SK-N-SH (cell line): Measurements from ENCODE around the gene GAGE10. TPM values are rescaled to one million over a fixed set of nuclear protein-coding genes. Genes with fewer than 3 reads are reported as not detected.
A peak's percentile ranks its signal among the peaks of the same experiment; 100 is the strongest.

Source experiments
- CTCF ChIA-PET: fragments of 300-600, 350-600 bp; formaldehyde crosslinking; extraction: SDS; loops from one replicate; lab custom pipeline; 2021; lab: Yijun Ruan, JAX
- POLR2A ChIA-PET: fragments of 350-600 bp; sonication (Branson Sonifier 250); formaldehyde crosslinking; extraction: SDS; loops from one replicate; lab custom pipeline; 2020; ENCODE audit warnings: antibody characterized with exemption, inconsistent platforms; lab: Yijun Ruan, JAX
- DNase-seq: peaks from one replicate; pipeline ENCODE4 v3.0.0; 2012
- H2AFZ ChIP-seq: fragments of 200-600 bp; sonication (generic); 2 replicates; pipeline ENCODE4 v1.8.1; 2016; ENCODE audit warnings: antibody characterized with exemption, mild to moderate bottlenecking, low read depth
- H3F3A ChIP-seq: fragments of 200-600 bp; sonication (generic); replicated peaks from 2 replicates; pipeline ENCODE3; 2016; ENCODE audit warnings: antibody characterized with exemption, mild to moderate bottlenecking; ENCODE audit not compliant: insufficient read depth
- H3K27ac ChIP-seq, 2 experiments: fragments of 200-500 bp in 1 of 2; fragments of 200-600 bp in 1 of 2; sonication (Bioruptor generic) in 1 of 2; sonication (generic), shearing (Covaris generic) in 1 of 2; 2 replicates each; pipeline versions ENCODE4 v1.5.1 to v1.6.1; 2014 to 2016; ENCODE audit warnings: low read depth in 2 of 2, inconsistent platforms in 1 of 2, low read length in 1 of 2, mild to moderate bottlenecking in 1 of 2, mixed read lengths in 1 of 2
- H3K27me3 ChIP-seq: fragments of 200-600 bp; sonication (generic), shearing (Covaris generic); 2 replicates; pipeline ENCODE4 v1.6.1; 2016; ENCODE audit warnings: mixed run types; ENCODE audit not compliant: insufficient read depth
- H3K36me3 ChIP-seq, 2 experiments: fragments of 200-500 bp in 1 of 2; fragments of 200-600 bp in 1 of 2; sonication (Bioruptor generic) in 1 of 2; sonication (generic) in 1 of 2; replicated peaks in 1 of 2; 2 replicates each; pipeline versions ENCODE3 to v1.5.1; 2014 to 2016; ENCODE audit warnings: low read length in 1 of 2, mild to moderate bottlenecking in 1 of 2; ENCODE audit not compliant: insufficient read depth in 2 of 2, control insufficient read depth in 1 of 2
- H3K4me1 ChIP-seq, 2 experiments: fragments of 200-500 bp in 1 of 2; fragments of 200-600 bp in 1 of 2; sonication (Bioruptor generic) in 1 of 2; sonication (generic), shearing (Covaris generic) in 1 of 2; 2 replicates each; pipeline versions ENCODE4 v1.5.1 to v1.6.1; 2014 to 2016; ENCODE audit warnings: low read depth in 1 of 2, low read length in 1 of 2, mixed run types in 1 of 2; ENCODE audit not compliant: insufficient read depth in 2 of 2, control insufficient read depth in 1 of 2
- H3K4me2 ChIP-seq: fragments of 200-600 bp; sonication (generic), shearing (Covaris generic); 2 replicates; pipeline ENCODE4 v1.6.1; 2017; ENCODE audit warnings: mixed run types
- H3K4me3 ChIP-seq, 2 experiments: fragments of 200-500 bp in 1 of 2; fragments of 200-600 bp in 1 of 2; sonication (Bioruptor generic) in 1 of 2; sonication (generic), shearing (Covaris generic) in 1 of 2; 2 replicates each; pipeline versions ENCODE4 v1.5.1 to v1.8.1; 2014 to 2016; ENCODE audit warnings: low read depth in 2 of 2, inconsistent platforms in 1 of 2, low read length in 1 of 2, mild to moderate bottlenecking in 1 of 2, mixed read lengths in 1 of 2, moderate library complexity in 1 of 2
- H3K79me2 ChIP-seq: fragments of 200-600 bp; sonication (generic); 2 replicates; pipeline ENCODE4 v1.8.1; 2017; ENCODE audit warnings: mild to moderate bottlenecking; ENCODE audit not compliant: insufficient read depth
- H3K9ac ChIP-seq: fragments of 200-600 bp; sonication (generic); 2 replicates; pipeline ENCODE4 v1.6.1; 2017; ENCODE audit warnings: mixed run types
- H3K9me2 ChIP-seq: fragments of 200-600 bp; sonication (generic); 2 replicates; pipeline ENCODE4 v1.6.1; 2017; ENCODE audit warnings: mixed run types
- H3K9me3 ChIP-seq: fragments of 200-600 bp; sonication (generic); 2 replicates; pipeline ENCODE4 v1.6.1; 2017; ENCODE audit warnings: mixed run types, mild to moderate bottlenecking, moderate library complexity
- H4K20me1 ChIP-seq: fragments of 200-600 bp; sonication (generic); 2 replicates; pipeline ENCODE4 v1.6.1; 2017; ENCODE audit warnings: mild to moderate bottlenecking, mixed run types; ENCODE audit not compliant: insufficient read depth
- CHD2 ChIP-seq: fragments of 150-350 bp; IDR thresholded peaks from 2 replicates; pipeline ENCODE4 v1.6.1; 2018; ENCODE audit warnings: low read length; ENCODE audit not compliant: partially characterized antibody
- ELF1 ChIP-seq: IDR thresholded peaks from 2 replicates; pipeline ENCODE4 v1.4.0; 2012
- EP300 ChIP-seq, 2 experiments: IDR thresholded peaks; 2 replicates each; pipeline versions ENCODE4 v1.4.0 to v1.6.1; 2012; ENCODE audit warnings: borderline replicate concordance in 1 of 2, low read depth in 1 of 2, low read length in 1 of 2
- EZH2phosphoT487 ChIP-seq: fragments of 200-600 bp; sonication (generic); IDR thresholded peaks from 2 replicates; pipeline ENCODE4 v1.6.1; 2017; ENCODE audit warnings: low read depth, mixed run types, mild to moderate bottlenecking, antibody characterized with exemption, moderate library complexity, borderline replicate concordance
- FOXM1 ChIP-seq: IDR thresholded peaks from 2 replicates; pipeline ENCODE4 v1.4.0; 2012; ENCODE audit warnings: low read depth, mild to moderate bottlenecking
- GATA2 ChIP-seq: sonication (generic); formaldehyde crosslinking; IDR thresholded peaks from 2 replicates; pipeline ENCODE4 v1.5.0; 2020; ENCODE audit warnings: mild to moderate bottlenecking, missing genetic modification reagents
- NRF1 ChIP-seq: IDR thresholded peaks from 2 replicates; pipeline ENCODE4 v1.6.1; 2012; ENCODE audit warnings: low read depth, mild to moderate bottlenecking, low read length
- RAD21 ChIP-seq: IDR thresholded peaks from 2 replicates; pipeline ENCODE4 v1.6.1; 2012; ENCODE audit warnings: mild to moderate bottlenecking, low read length
- RXRA ChIP-seq: IDR thresholded peaks from 2 replicates; pipeline ENCODE4 v1.4.0; 2012; ENCODE audit warnings: low read depth, mild to moderate bottlenecking, borderline replicate concordance
- TCF12 ChIP-seq: IDR thresholded peaks from 2 replicates; pipeline ENCODE4 v1.4.0; 2012
- TEAD4 ChIP-seq: IDR thresholded peaks from 2 replicates; pipeline ENCODE4 v1.4.0; 2012; ENCODE audit warnings: mild to moderate bottlenecking, borderline replicate concordance; ENCODE audit not compliant: insufficient read depth
- ZBTB33 ChIP-seq: IDR thresholded peaks from 2 replicates; pipeline ENCODE4 v1.4.0; 2012; ENCODE audit warnings: low read depth, borderline replicate concordance
- WGBS: methylation state at CpG from one replicate; pipeline ENCODE4 v1.1.6; 2017; ENCODE audit warnings: low lambda C conversion rate; 5-methylcytosine and 5-hydroxymethylcytosine counted together
- polyA plus RNA-seq, 3 experiments: library from polyadenylated mRNA; depleted of rRNA; stranded (reverse); fragments of >200 nt; gene quantifications; 2 replicates each; pipeline ENCODE4 v1.2.3, GENCODE V29; 2012
- TF ChIP-seq, protein P1 (sequence below): IDR thresholded peaks from 2 replicates; pipeline ENCODE4 v1.4.0; 2012; ENCODE audit warnings: low read depth
- TF ChIP-seq, protein P2 (sequence below): fragments of 150-350 bp; IDR thresholded peaks from 2 replicates; pipeline ENCODE4 v1.6.1; 2016; ENCODE audit warnings: mild to moderate bottlenecking, low read depth, low read length

The GAGE10 gene
- polyA plus RNA-seq, 1 of the 3 experiments (the other 2 are of a cell fraction), result not detected

- POLR2A ChIA-PET, result interaction anchor here (0.6 to 0.7 kb wide), 2 partner anchors 8 to 644 kb away, joined by 3 read pairs; partner anchors contain the start of gene FOXP3
- CTCF ChIA-PET, result no interaction called here
Measured at GRCh38 chrX:49272421-49272820, 31.0 kb upstream of the GAGE10 start.

DNA sequence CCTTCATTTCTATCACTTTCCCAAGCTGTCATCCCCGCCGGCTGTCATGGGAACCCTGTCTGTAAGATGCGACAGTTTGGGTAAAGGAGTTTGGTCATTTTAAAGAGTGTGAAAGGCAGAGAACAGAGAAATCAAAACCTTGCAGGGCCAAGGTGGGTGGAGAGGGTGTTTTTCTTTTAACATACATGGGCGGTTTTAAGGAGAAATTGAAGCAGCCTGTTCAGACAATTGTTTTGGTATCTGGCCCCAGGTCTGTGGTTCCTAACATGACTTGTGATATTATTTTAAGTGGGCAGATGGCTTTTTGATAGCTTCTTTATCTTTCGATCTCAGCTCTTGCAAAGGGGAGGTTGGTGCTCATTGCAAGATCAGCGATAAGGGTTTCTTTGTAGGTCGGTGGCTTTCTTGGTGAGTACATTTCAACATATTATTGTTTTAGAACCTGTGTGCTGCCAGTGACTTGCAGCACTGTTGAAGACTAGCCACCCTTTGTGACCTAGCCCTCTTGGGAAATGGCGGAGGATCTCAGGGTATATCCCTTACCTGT, 30.2 kb upstream of the GAGE10 start:
- TF ChIP-seq EP300 (IDR thresholded peaks at IDR 0.05; ENCODE audit: borderline replicate concordance in 1 of 2, low read depth in 1 of 2, low read length in 1 of 2) (no peak), EZH2phosphoT487 (no peak), RXRA (no peak), FOXM1 (no peak), TCF12 (no peak), ELF1 (no peak), TEAD4 (no peak), CHD2 (no peak)
- TF ChIP-seq, protein P1, sequence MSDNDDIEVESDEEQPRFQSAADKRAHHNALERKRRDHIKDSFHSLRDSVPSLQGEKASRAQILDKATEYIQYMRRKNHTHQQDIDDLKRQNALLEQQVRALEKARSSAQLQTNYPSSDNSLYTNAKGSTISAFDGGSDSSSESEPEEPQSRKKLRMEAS, result no peak
- Histone ChIP-seq H3K4me2 (no peak overlapping the region), H2AFZ (no peak overlapping the region), H3K27ac (no peak overlapping the region), H3K9me2 (no peaks in the 10 kb centered on the region), H4K20me1 (peaks cover 15% of the 10 kb centered on the region; the same call in 1 of the 2 replicates), H3K4me3 (no peak overlapping the region), H3K9me3 (no peaks in the 10 kb centered on the region), H3K27me3 (peaks cover 4% of the 10 kb centered on the region; the same call in 1 of the 2 replicates), H3F3A (no peaks in the 10 kb centered on the region), H3K79me2 (peaks cover 24% of the 10 kb centered on the region; the same call in 1 of the 2 replicates), H3K36me3 (no peaks in the 10 kb centered on the region), H3K9ac (no peak overlapping the region), H3K4me1 (peaks cover 0 to 20% of the 10 kb centered on the region in 2 experiments; a peak in 1 of 4 replicates)
- POLR2A ChIA-PET, result interaction anchor here (0.7 kb wide), 1 partner anchor 9 kb away, joined by 3 read pairs; the partner anchor contains the start of gene FOXP3
- CTCF ChIA-PET, result no interaction called here
- DNase-seq, result no peak
- 49% methylated on average over 8 of the region's 8 CpGs for whole genome bisulfite sequencing

More at GRCh38 chrX:49272421-49272820, 31.0 kb upstream of the GAGE10 start:
- no peaks in the 10 kb centered on the region for H3K36me3 ChIP-seq
- H3F3A ChIP-seq, result no peaks in the 10 kb centered on the region
- H3K27ac ChIP-seq, result no peak overlapping the region
- DNase-seq, result no peak
- H3K4me3 ChIP-seq, result no peak overlapping the region
- TF ChIP-seq, protein P2, sequence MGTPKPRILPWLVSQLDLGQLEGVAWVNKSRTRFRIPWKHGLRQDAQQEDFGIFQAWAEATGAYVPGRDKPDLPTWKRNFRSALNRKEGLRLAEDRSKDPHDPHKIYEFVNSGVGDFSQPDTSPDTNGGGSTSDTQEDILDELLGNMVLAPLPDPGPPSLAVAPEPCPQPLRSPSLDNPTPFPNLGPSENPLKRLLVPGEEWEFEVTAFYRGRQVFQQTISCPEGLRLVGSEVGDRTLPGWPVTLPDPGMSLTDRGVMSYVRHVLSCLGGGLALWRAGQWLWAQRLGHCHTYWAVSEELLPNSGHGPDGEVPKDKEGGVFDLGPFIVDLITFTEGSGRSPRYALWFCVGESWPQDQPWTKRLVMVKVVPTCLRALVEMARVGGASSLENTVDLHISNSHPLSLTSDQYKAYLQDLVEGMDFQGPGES, result no peak
- no peak for TF ChIP-seq TEAD4
- no peak for TF ChIP-seq RAD21
- TF ChIP-seq NRF1, result no peak
- no peak for TF ChIP-seq GATA2
- no peak for TF ChIP-seq EP300 (IDR thresholded peaks at IDR 0.05; ENCODE audit: borderline replicate concordance in 1 of 2, low read depth in 1 of 2, low read length in 1 of 2)
- TF ChIP-seq, protein P1, result no peak
- no peak for TF ChIP-seq ZBTB33
- TF ChIP-seq ELF1, result no peak
- no peak overlapping the region for H3K9ac ChIP-seq
- H3K9me3 ChIP-seq, result no peaks in the 10 kb centered on the region
- 44% methylated on average over 6 of the region's 6 CpGs for WGBS
- H3K4me2 ChIP-seq, result 0 out of 2 replicates have a peak overlapping the region, but pooled peaks have one; percentile 11
- H2AFZ ChIP-seq, result no peak overlapping the region
- H4K20me1 ChIP-seq, result peaks cover 15% of the 10 kb centered on the region; the same call in 1 of the 2 replicates
- peaks cover 0 to 23% of the 10 kb centered on the region in 2 experiments; a peak in 1 of 4 replicates for H3K4me1 ChIP-seq
- H3K79me2 ChIP-seq, result peaks cover 24% of the 10 kb centered on the region; the same call in 1 of the 2 replicates
- peaks cover 4% of the 10 kb centered on the region; the same call in 1 of the 2 replicates for H3K27me3 ChIP-seq
- no peaks in the 10 kb centered on the region for H3K9me2 ChIP-seq
